HEK293T (cell line): ENCODE measurements around the gene JOSD2.

Source experiments
- CTCF ChIA-PET: fragments of 350-600 bp; formaldehyde crosslinking; extraction: SDS; loops from one replicate; lab custom pipeline; 2021; ENCODE audit warnings: antibody characterized with exemption, inconsistent platforms; lab: Yijun Ruan, JAX
- POLR2A ChIA-PET: fragments of 350-600 bp; formaldehyde crosslinking; extraction: SDS; loops from one replicate; lab custom pipeline; 2020; ENCODE audit warnings: antibody characterized with exemption, inconsistent platforms; lab: Yijun Ruan, JAX
- DNase-seq: peaks from one replicate; pipeline ENCODE4 v3.0.0; 2012; ENCODE audit warnings: mixed read lengths; ENCODE audit errors: extremely low spot score
- ARNT ChIP-seq: fragments of 450-650 bp; IDR thresholded peaks from 2 replicates; pipeline ENCODE4 v1.6.1; 2017; ENCODE audit warnings: mild to moderate bottlenecking
- BHLHE40 ChIP-seq: fragments of 450-650 bp; IDR thresholded peaks from 2 replicates; pipeline ENCODE4 v1.6.1; 2016; ENCODE audit warnings: mild to moderate bottlenecking, moderate library complexity, borderline replicate concordance
- CTBP1 ChIP-seq: fragments of 450-650 bp; IDR thresholded peaks from 2 replicates; pipeline ENCODE4 v1.6.1; 2016; ENCODE audit warnings: borderline replicate concordance
- ELF4 ChIP-seq: fragments of 450-650 bp; IDR thresholded peaks from 2 replicates; pipeline ENCODE4 v1.6.1; 2017; ENCODE audit warnings: antibody characterized with exemption
- FOXA1 ChIP-seq: fragments of 450-650 bp; IDR thresholded peaks from 2 replicates; pipeline ENCODE4 v1.6.1; 2016; ENCODE audit warnings: mild to moderate bottlenecking
- FOXK2 ChIP-seq: fragments of 450-650 bp; IDR thresholded peaks from 2 replicates; pipeline ENCODE4 v1.6.1; 2016; ENCODE audit warnings: mild to moderate bottlenecking
- FOXM1 ChIP-seq: fragments of 450-650 bp; IDR thresholded peaks from 2 replicates; pipeline ENCODE4 v1.6.1; 2017; ENCODE audit warnings: mild to moderate bottlenecking, borderline replicate concordance
- HDGF ChIP-seq: fragments of 450-650 bp; IDR thresholded peaks from 2 replicates; pipeline ENCODE4 v1.6.1; 2017; ENCODE audit warnings: antibody characterized with exemption, borderline replicate concordance
- L3MBTL2 ChIP-seq: fragments of 450-650 bp; conservative IDR thresholded peaks from 2 replicates; pipeline ENCODE4 v1.6.1; 2016; ENCODE audit warnings: mild to moderate bottlenecking
- LEF1 ChIP-seq: fragments of 450-650 bp; IDR thresholded peaks from 2 replicates; pipeline ENCODE4 v1.6.1; 2017; ENCODE audit warnings: mild to moderate bottlenecking, borderline replicate concordance
- NFRKB ChIP-seq: fragments of 450-650 bp; IDR thresholded peaks from 2 replicates; pipeline ENCODE4 v1.6.1; 2016; ENCODE audit warnings: mild to moderate bottlenecking, moderate library complexity
- PKNOX1 ChIP-seq: fragments of 450-650 bp; IDR thresholded peaks from 2 replicates; pipeline ENCODE4 v1.6.1; 2016
- SP1 ChIP-seq: fragments of 450-650 bp; IDR thresholded peaks from 2 replicates; pipeline ENCODE4 v1.6.1; 2017
- SUZ12 ChIP-seq: fragments of 450-650 bp; IDR thresholded peaks from 2 replicates; pipeline ENCODE4 v1.6.1; 2016; ENCODE audit warnings: mild to moderate bottlenecking
- TARDBP ChIP-seq: fragments of 450-650 bp; IDR thresholded peaks from 2 replicates; pipeline ENCODE4 v1.6.1; 2016
- ZNF384 ChIP-seq: fragments of 450-650 bp; IDR thresholded peaks from 2 replicates; pipeline ENCODE4 v1.6.1; 2016

JOSD2 gene

DNA sequence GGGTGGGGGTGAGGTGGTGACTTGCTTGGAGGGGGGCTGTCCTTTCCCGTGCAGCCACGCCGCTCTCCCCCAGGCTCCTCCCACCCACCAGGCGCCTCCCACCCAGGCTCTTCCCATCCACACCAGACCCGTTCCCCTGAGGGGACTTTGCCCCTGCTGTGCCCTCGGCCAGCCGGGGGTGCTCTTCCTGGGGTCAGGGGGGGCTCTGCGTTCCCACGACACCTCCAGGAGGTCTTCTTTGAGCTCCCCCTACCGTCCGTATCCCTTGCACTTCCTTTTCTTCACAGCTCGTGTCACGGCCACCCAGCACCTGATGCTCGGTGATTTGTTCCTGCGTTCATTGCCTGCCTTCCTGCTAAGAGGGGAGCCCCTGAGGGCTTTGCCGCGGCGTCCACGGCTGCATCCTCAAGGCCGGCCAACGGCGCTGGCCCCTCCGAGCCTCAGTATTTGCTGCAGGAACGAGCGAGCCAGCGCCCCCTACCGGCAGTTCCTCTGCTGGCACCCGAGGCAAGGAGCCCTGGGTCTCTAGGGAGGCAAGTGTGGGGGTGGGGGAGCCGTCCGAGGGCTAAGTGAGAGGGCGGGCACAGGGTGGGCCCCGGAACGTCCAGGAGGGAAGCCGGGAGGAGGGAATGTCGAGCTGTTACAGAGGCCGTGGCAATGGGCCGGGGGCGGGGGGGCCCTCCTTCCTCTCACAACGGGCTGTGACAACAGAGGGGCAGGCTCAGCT, 45.5 kb upstream of the JOSD2 start:
- peak; percentile 92 for DNase-seq
- TF ChIP-seq PKNOX1 (no peak), ELF4 (no peak), FOXM1 (no peak), ZNF384 (no peak), HDGF (no peak), CTBP1 (no peak)
- ChIA-PET CTCF (interaction anchor here (0.6 to 4.5 kb wide), 21 partner anchors 8 to 242 kb away, joined by 3 to 27 read pairs (median 4); partner anchors contain the start of gene POLD1), POLR2A (interaction anchor here (0.6 to 1.4 kb wide), 5 partner anchors 9 to 199 kb away, joined by 3 to 4 read pairs (median 3); partner anchors contain the start of gene JOSD2)

DNA sequence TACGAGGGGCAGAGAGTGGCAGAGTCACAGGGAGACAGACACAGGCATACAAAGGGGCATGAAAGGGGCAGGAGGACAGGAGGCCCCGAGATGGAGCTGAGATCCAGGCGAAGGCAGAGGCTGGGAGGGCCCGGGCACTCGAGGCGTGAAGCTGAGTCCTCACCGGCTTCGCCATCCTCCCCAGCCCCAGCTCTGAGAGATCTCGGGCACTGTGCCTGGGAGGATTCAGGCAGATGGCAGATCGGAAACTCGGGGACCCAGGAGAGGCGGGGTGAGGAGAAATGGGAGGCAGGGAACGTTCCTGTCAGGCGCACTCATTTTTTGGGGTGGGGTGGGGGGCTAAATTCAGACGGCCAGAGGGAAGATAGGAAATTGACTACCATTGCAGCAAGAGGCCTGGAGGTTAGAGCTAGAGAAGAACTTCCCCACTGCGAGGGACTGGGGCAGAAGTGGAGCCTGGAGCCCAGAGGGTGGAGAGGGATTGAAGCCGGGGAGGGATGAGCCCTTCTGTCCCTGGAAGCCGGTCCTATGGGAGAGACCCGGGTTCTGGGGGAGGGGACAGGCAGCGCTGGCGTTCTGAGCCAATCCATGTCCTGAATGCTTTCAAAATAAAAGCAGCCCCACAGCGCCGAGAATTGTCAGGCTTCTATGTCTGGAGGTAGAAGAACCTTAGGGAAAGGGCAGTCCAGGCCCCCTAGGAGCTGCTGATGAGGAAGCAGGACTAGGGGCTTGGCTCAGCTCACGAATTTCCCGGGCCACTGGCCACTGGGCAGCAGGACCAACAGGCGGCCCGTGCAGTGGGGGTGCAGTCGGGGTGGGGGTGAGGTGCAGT, 44.7 kb upstream of the JOSD2 start:
- DNase-seq: peak; percentile 34
- CTCF ChIA-PET: interaction anchor here (0.6 to 4.5 kb wide), 21 partner anchors 8 to 243 kb away, joined by 3 to 27 read pairs (median 4); partner anchors contain the start of gene POLD1
- no peak for TF ChIP-seq ELF4
- no peak for TF ChIP-seq HDGF
- no peak for TF ChIP-seq CTBP1
- TF ChIP-seq TARDBP: no peak
- no peak for TF ChIP-seq L3MBTL2
- TF ChIP-seq LEF1: no peak
- TF ChIP-seq FOXK2: no peak
- TF ChIP-seq SUZ12: no peak
- TF ChIP-seq FOXA1: no peak
- TF ChIP-seq SP1: no peak
- TF ChIP-seq ARNT: no peak
- TF ChIP-seq FOXM1: no peak
- no peak for TF ChIP-seq BHLHE40
- TF ChIP-seq ZNF384: no peak
- no peak for TF ChIP-seq NFRKB
- no peak for TF ChIP-seq PKNOX1
- POLR2A ChIA-PET: interaction anchor here (0.6 to 1.4 kb wide), 4 partner anchors 8 to 45 kb away, joined by 3 to 4 read pairs (median 3); partner anchors contain the start of gene JOSD2

- ChIA-PET CTCF (interaction anchor here (4.5 kb wide), 1 partner anchor 18 kb away, joined by 27 read pairs; no protein-coding TSS in a partner anchor), POLR2A (no interaction called here)
- TF ChIP-seq BHLHE40 (no peak), FOXM1 (no peak), TARDBP (no peak), LEF1 (no peak), ELF4 (no peak), CTBP1 (no peak), L3MBTL2 (no peak), SUZ12 (no peak), ARNT (no peak), ZNF384 (no peak), SP1 (no peak), PKNOX1 (no peak), NFRKB (no peak), FOXK2 (no peak), FOXA1 (no peak), HDGF (no peak)
- DNase-seq: no peak
Observed at GRCh38 chr19:50555033-50555432, 44.0 kb upstream of the JOSD2 start.

DNA sequence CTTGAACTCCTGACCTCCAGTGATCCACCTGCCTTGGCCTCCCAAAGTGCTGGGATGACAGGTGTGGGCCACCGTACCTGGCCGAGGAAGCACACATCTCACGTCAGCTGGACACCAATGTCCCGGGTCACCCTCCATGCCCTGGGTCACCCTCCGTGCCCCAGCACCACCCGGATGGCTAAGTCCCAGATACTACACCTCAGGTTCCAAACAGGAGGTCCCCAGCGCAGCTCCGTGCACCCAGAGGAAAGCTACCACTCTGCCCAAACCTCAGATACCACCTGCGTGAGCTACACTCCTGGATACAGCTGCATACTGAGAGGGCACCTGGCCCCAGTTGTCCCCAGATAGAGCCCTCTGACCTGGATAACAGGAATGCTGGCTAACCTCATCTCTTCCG, 43.2 kb upstream of the JOSD2 start:
- no peak for DNase-seq
- ChIA-PET POLR2A (no interaction called here), CTCF (interaction anchor here (4.5 kb wide), 1 partner anchor 17 kb away, joined by 27 read pairs; no protein-coding TSS in a partner anchor)
- TF ChIP-seq NFRKB (no peak), FOXA1 (no peak), CTBP1 (no peak), FOXK2 (no peak), L3MBTL2 (no peak), ZNF384 (no peak), SUZ12 (no peak), LEF1 (no peak), TARDBP (no peak), ELF4 (no peak), PKNOX1 (no peak), BHLHE40 (no peak), FOXM1 (no peak), HDGF (no peak), SP1 (no peak)
